ENCODE data around the gene NEUROG1. TPM values are rescaled to one million over a fixed set of nuclear protein-coding genes. Genes with fewer than 3 reads are reported as not detected.

NEUROG1 gene
- total RNA-seq, 4 donors from 2014 or later, result not detected

GRCh38 chr5:135568246-135568645, 32.5 kb upstream of the NEUROG1 start:
- WGBS, 2 donors, result 78 to 86% methylated on average over 6 of the region's 6 CpGs
- TF ChIP-seq CTCF (IDR thresholded peaks at IDR 0.05) (no peak), POLR2A (IDR thresholded peaks at IDR 0.05) (no peak)
- Histone ChIP-seq H3K36me3 (no peaks in the 10 kb centered on the region), H3K4me1 (no peaks in the 10 kb centered on the region), H3K27ac (no peak overlapping the region), H3K9me3 (no peaks in the 10 kb centered on the region), H3K27me3 (no peaks in the 10 kb centered on the region), H3K4me3 (replicated peaks in 1 of 3) (no peak overlapping the region)
- DNase-seq, result no peak
- intact Hi-C loops (cut with DNase I), result no loop called here

GRCh38 chr5:135567661-135568060, 31.9 kb upstream of the NEUROG1 start:
- no peaks in the 10 kb centered on the region for H3K9me3 ChIP-seq
- DNase-seq, result no peak
- intact Hi-C loops (cut with DNase I), result no loop called here
- no peak for TF ChIP-seq POLR2A (IDR thresholded peaks at IDR 0.05)
- TF ChIP-seq CTCF (IDR thresholded peaks at IDR 0.05), result no peak
- no peaks in the 10 kb centered on the region for H3K27me3 ChIP-seq
- WGBS, 2 donors, result 74 to 76% methylated on average over 4 of the region's 4 CpGs
- no peak overlapping the region for H3K27ac ChIP-seq
- no peaks in the 10 kb centered on the region for H3K36me3 ChIP-seq
- H3K4me3 ChIP-seq (replicated peaks in 1 of 3), result no peak overlapping the region
- no peaks in the 10 kb centered on the region for H3K4me1 ChIP-seq

GRCh38 chr5:135566422-135567400, 30.9 kb upstream of the NEUROG1 start:
- Histone ChIP-seq H3K9me3 (no peaks in the 10 kb centered on the region), H3K36me3 (no peaks in the 10 kb centered on the region), H3K27ac (no peak overlapping the region), H3K4me1 (no peaks in the 10 kb centered on the region), H3K4me3 (replicated peaks in 1 of 3) (no peak overlapping the region), H3K27me3 (no peaks in the 10 kb centered on the region)
- 86 to 88% methylated on average over 16 of the region's 16 CpGs for WGBS, 2 donors
- no peak for TF ChIP-seq POLR2A (IDR thresholded peaks at IDR 0.05)
- TF ChIP-seq CTCF (IDR thresholded peaks at IDR 0.05), result no peak
- no peak for DNase-seq
- intact Hi-C loops (cut with DNase I), result no loop called here

- Histone ChIP-seq H3K9me3 (no peaks in the 10 kb centered on the region), H3K4me3 (replicated peaks in 1 of 3) (no peak overlapping the region), H3K27ac (no peak overlapping the region), H3K36me3 (no peaks in the 10 kb centered on the region), H3K4me1 (no peaks in the 10 kb centered on the region), H3K27me3 (no peaks in the 10 kb centered on the region)
- peak; percentile 62 to 68 for DNase-seq
- TF ChIP-seq POLR2A (IDR thresholded peaks at IDR 0.05) (no peak), CTCF (IDR thresholded peaks at IDR 0.05) (peak; percentile 44 to 84 (median 64))
- intact Hi-C loops (cut with DNase I), result no loop called here
- 25 to 27% methylated on average over 16 of the region's 16 CpGs for WGBS, 2 donors
Measured at GRCh38 chr5:135565725-135566421, 30.1 kb upstream of the NEUROG1 start.

- TF ChIP-seq POLR2A (IDR thresholded peaks at IDR 0.05) (no peak), CTCF (IDR thresholded peaks at IDR 0.05) (no peak)
- Histone ChIP-seq H3K4me1 (no peaks in the 10 kb centered on the region), H3K9me3 (no peaks in the 10 kb centered on the region), H3K36me3 (no peaks in the 10 kb centered on the region), H3K4me3 (replicated peaks in 1 of 3) (no peak overlapping the region), H3K27ac (no peak overlapping the region), H3K27me3 (no peaks in the 10 kb centered on the region)
- intact Hi-C loops (cut with DNase I), result no loop called here
- 76 to 81% methylated on average over 6 of the region's 6 CpGs for WGBS, 2 donors
- no peak for DNase-seq
Measured at GRCh38 chr5:135565266-135565665, 29.5 kb upstream of the NEUROG1 start.

All from thyroid gland (tissue), 4 donors.